ENCODE results near the gene GATA2.

GRCh38 chr3:128480278-128480677 is 12.7 kb downstream of the GATA2 start:
- TF ChIP-seq CTCF (IDR thresholded peaks at IDR 0.05) (no peak), POLR2A (IDR thresholded peaks at IDR 0.05) (no peak), POLR2AphosphoS5 (IDR thresholded peaks at IDR 0.05) (no peak)

Data from prostate gland (tissue), 2 donors.